ENCODE data around the gene DCAKD.

The DCAKD gene

GRCh38 chr17:45029758-45030423, 21.5 kb downstream of the DCAKD start:
- DNase-seq, result no peak

GRCh38 chr17:45029096-45029495, 22.3 kb downstream of the DCAKD start:
- no peak for DNase-seq

DNA sequence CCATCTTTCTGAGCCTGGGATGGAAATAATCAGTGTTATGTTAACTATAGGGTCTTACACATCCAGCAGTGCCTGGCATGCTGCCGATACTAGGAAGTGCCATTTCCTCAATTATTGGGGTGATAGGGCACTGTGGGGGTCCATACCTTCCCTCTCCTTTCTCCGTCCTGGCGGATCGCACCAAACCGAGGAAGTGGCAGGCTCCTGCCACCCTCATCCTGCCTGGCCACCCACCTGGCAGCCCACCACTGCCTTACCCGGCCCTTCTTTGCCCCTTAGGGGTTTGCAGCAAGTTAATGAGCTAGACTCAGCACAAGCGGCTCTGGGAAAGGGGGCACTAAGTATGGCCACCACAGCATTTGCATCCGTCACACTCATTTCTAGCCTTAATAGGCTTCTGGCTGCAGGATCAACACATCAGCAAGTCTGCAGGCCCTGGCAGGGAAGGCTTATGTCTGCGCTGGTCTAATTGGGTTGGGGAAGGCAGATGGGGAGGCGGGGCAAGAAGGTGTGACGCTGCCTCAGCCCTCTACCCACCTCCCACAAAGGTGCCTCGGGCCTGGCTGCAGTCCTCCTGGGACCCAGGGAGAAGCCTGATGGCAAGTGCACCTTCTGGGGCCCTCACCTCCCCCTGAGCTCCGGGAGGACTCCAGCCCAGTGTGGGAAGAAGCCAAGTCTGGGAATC, 28.6 kb downstream of the DCAKD start:
- DNase-seq, result no peak

- DNase-seq, result no peak
Measured at GRCh38 chr17:45022288-45022648, 29.2 kb downstream of the DCAKD start.

DNA sequence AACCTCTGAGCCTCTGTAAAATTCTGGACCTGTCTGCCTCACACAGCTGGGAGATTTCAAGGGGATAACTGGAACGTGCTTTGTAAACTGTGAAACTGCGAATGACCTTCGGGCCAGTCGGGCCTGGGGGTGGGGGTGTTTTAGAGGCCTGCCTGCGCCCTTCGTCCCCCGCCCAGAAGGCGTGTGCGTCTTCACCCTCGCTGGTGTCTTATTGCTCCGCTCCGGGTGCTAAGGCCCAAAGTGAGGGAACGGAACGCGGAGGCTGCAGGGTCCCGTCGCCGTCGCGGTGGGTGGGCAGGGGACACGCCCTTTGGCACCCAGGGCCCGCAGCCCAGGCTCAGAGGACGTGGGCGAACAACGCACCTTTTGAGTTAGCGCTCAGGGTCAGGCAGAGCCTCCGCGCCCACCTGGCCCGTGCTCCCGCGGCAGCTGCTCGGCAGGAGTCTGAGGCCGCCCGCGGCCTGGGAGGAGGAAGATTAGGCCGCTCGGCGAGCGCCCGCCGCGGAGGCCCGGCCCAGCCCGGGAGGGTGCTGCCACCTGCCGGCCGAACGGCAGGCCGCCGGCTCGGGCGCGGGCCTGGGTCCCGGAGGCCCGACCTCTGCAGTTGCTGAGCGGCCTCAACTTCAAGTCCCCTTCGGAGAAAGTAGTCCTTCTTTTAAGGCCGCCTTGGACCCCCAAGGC, 29.7 kb downstream of the DCAKD start:
- no peak for DNase-seq

GRCh38 chr17:45020354-45021138, 30.9 kb downstream of the DCAKD start:
- no peak for DNase-seq

DNA sequence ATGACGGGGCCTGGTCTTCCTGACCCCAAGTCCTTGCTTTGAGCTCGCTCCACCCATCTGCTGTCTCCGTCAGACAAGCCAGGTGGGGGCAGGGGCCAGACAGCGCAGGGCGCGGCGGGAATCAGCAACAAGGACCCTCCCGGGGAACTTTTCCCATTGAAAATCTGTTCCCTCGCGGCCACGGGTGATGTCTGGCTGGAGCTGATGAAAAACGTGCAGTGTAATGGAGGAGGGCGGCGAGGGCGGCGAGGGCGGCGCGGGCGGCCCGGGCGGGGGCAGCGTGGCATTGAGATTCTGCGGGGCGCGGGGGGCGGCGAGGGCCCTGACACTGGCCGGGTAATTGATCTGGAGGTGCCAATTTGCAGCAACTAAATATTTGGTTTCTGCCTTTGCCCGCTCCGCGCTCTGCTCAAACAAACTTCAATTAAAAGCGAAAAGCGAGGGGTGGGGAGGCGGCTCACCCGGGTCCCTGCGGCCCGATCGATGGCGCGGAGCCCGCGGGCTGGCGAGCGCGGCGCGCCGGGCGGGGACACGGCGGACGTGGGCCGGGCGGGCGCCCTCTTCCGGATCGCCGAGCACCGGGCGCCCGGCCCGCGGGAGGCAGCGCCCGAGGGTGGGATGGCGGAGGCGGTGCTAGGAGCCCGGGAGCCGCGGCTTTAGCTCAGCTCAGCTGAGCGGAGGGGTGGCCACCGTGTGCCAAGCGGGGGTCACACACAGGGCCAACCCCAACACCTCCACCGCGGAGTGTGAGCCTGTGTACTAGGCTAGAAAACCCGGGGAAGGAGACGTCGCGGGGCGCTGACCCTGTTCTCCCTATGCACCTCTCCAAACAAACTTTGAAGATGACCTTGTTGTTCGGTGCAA, 32.4 kb downstream of the DCAKD start:
- no peak for DNase-seq

DNA sequence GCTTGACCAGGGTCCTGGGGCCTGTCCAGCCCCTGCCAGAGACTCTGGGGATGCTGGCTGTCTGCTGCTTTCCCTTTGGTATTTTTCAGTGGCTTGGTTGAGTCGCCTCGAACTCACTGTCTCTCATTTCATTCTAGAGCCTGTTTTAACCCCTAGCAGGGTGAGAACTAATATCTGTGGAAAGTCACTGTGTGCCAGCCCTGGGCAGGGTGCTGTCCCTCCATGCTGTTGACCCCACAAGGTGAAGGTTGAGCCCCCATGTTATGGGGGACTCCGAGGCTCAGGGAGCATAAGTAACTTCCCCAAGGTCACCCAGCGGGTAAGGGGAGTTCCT, 33.0 kb downstream of the DCAKD start:
- DNase-seq, result no peak

- no peak for DNase-seq
Measured at GRCh38 chr17:45016823-45017222, 34.6 kb downstream of the DCAKD start.

DNA sequence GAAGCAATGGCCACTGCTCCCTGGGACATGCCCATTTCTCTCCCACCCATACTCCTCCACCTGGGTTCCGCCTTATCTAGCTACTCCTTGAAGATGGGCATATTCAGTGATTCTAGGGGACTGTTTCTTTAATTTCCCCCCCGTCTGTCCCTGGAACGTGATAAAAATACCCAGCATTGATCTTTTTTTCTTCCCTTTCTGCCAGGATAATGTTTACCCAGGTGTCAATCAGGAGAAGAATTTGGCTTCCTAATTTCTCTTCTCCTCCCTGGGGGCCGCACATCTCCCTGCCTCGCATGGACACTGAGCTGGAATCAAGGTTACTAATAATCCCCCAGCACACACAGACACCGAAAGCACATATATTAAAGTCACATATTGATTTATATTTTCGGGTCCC, 35.2 kb downstream of the DCAKD start:
- DNase-seq, result no peak

- no peak for DNase-seq
Measured at GRCh38 chr17:45013021-45013997, 38.1 kb downstream of the DCAKD start.

DNA sequence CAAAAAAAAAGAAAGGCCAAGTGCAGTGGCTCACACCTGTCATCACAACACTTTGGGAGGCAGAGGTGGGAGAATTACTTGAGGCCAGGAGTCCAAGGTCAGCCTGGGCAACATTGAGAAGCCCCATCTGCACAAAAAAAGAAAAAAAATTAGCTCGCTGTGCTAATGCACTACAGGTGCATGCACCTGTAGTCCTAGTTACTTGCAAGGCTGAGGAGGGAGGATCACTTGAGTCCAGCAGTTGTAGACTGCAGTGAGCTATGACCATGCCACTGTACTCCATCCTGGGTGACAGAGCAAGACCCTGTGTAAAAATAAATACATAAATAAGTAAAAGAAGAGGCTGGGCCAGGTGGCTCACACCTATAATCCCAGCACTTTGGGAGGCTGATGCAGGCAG, 39.7 kb downstream of the DCAKD start:
- no peak for DNase-seq

GRCh38 chr17:45009676-45010467, 41.6 kb downstream of the DCAKD start:
- no peak for DNase-seq

DNA sequence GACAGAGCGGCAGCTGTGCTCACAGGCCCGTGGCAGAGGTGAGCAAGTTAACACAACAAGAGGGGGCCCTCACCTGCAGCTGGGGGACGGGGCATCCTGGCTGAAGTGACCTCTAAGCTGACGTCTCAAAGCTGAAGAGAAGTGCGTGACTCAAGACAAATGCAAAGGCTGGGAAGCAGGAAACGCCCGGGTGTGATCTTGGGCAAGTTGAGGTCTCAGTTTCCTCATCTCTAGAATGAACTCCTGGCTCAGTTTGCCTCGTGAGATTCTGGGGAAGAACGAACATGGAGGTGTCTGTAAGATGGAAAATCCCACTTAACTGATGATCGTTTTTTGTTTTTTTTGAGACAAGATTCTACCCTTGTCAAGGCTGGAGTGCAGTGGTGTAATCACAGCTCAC, 43.2 kb downstream of the DCAKD start:
- DNase-seq, result no peak

DNA sequence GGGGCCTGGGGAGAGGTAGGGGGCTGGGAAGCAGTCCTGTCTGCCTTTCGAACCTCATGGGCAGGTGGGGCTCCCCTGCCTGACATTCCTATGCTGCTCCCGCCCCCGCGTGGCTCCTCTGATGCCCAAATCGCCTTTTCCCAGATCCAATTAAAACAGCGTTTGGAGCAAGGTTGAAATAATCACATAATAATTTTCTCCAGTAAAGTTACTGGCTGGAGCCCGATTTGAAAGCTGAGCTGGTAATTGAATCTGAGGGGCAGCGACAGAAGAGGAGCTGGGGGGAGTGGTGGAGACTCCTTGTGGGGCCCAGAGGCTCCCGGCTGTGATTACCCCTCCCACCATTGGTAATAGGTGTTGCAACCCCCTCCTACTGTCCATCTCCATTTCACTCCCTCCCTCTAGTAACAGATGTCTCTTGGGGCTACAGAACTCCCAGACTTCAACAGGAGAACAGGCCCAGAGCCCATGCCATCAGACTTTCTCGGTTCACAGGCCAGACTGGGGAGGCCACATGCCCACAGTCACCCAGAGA, 44.4 kb downstream of the DCAKD start:
- DNase-seq, result no peak

GRCh38 chr17:45005700-45006099, 45.7 kb downstream of the DCAKD start:
- DNase-seq, result no peak

GRCh38 chr17:45004388-45004787, 47.0 kb downstream of the DCAKD start:
- no peak for DNase-seq

DNA sequence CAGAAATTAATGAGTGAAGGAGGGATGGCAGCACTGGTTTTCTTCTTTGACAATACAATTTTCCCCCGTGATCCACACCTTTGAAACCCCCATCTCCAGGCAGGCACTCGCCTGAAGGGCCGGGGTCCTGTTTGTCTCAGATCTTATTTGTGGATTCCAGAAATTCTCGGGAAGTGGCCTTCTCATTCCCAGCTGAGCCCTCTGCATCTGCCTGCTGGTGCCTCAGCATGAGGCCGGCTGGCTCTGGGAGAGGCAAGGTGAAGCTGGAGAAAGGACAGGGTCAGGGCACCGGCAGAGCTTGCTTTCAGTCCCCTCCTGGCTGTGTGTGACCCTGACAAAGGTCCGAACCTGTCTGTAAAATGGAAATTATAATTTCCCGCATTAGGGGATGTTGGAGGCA, 47.6 kb downstream of the DCAKD start:
- DNase-seq, result no peak

GRCh38 chr17:45001310-45001709, 50.1 kb downstream of the DCAKD start:
- no peak for DNase-seq

GRCh38 chr17:44999433-44999832, 52.0 kb downstream of the DCAKD start:
- DNase-seq, result no peak
